A673 (cell line): Measurements from ENCODE around the gene UPK3A. TPM values are rescaled to one million over a fixed set of nuclear protein-coding genes. Genes with fewer than 3 reads are reported as not detected.

Experiments used
- BruUV-seq: library from RNA; stranded (reverse); fragments of 400-500 nt; replicated peaks from 2 replicates; lab custom pipeline; 2021; lab: Mats Ljungman, UMichigan
- CTCF ChIA-PET: fragments of 300-600 bp; sonication (Branson Sonifier 250); formaldehyde crosslinking; loops from one replicate; lab custom pipeline; 2022; ENCODE audit warnings: antibody characterized with exemption; lab: Charles Lee
- POLR2A ChIA-PET: fragments of 300-600 bp; sonication (Branson Sonifier 250); formaldehyde crosslinking; loops from one replicate; lab custom pipeline; 2022; ENCODE audit warnings: antibody characterized with exemption; ENCODE audit not compliant: low non-redundant PET; lab: Charles Lee
- DNase-seq: peaks from one replicate; pipeline ENCODE4 v3.0.0-alpha.2; 2015; ENCODE audit warnings: low spot score
- H3K27ac ChIP-seq: fragments of 200-600 bp; sonication (generic); 2 replicates; pipeline ENCODE4 v1.5.1; 2016; ENCODE audit warnings: mixed run types, low read depth, mild to moderate bottlenecking, mixed read lengths, antibody characterized with exemption, low read length; ENCODE audit not compliant: poor library complexity, severe bottlenecking
- H3K27me3 ChIP-seq: fragments of 200-600 bp; sonication (generic); replicated peaks from 2 replicates; pipeline ENCODE4 v1.6.1; 2017; ENCODE audit warnings: mixed run types, low read depth, mild to moderate bottlenecking, mixed read lengths, antibody characterized with exemption, low read length; ENCODE audit not compliant: insufficient read depth, poor library complexity
- H3K36me3 ChIP-seq: fragments of 200-600 bp; sonication (generic); 2 replicates; pipeline ENCODE4 v1.6.1; 2016; ENCODE audit warnings: mixed run types, mild to moderate bottlenecking, mixed read lengths, antibody characterized with exemption, low read length; ENCODE audit not compliant: insufficient read depth, poor library complexity, severe bottlenecking
- H3K4me1 ChIP-seq: fragments of 200-600 bp; sonication (generic); 2 replicates; pipeline ENCODE4 v1.6.1; 2017; ENCODE audit warnings: mixed run types, mild to moderate bottlenecking, mixed read lengths, antibody characterized with exemption, low read length; ENCODE audit not compliant: insufficient read depth, poor library complexity, severe bottlenecking
- H3K4me3 ChIP-seq: fragments of 200-600 bp; sonication (generic); 2 replicates; pipeline ENCODE4 v1.5.1; 2016; ENCODE audit warnings: low read depth, mixed run types, mild to moderate bottlenecking, mixed read lengths, low read length; ENCODE audit not compliant: poor library complexity, severe bottlenecking
- H3K9me3 ChIP-seq: fragments of 200-600 bp; sonication (generic); 2 replicates; pipeline ENCODE4 v1.6.1; 2016; ENCODE audit warnings: mixed run types, low read depth, mild to moderate bottlenecking, mixed read lengths, antibody characterized with exemption, low read length; ENCODE audit not compliant: poor library complexity, severe bottlenecking
- CTCF ChIP-seq: fragments of 300-800, 200-600 bp; sonication (generic); conservative IDR thresholded peaks from 2 replicates; pipeline ENCODE4 v1.5.1; 2017; ENCODE audit warnings: low read depth, mild to moderate bottlenecking, antibody characterized with exemption, low read length, moderate library complexity, mixed read lengths
- EZH2 ChIP-seq: fragments of 200-600 bp; sonication (generic); IDR thresholded peaks from 2 replicates; pipeline ENCODE4 v1.6.1; 2017; ENCODE audit warnings: borderline replicate concordance, low read depth, mild to moderate bottlenecking, mixed read lengths, antibody characterized with exemption, low read length; ENCODE audit not compliant: poor library complexity, severe bottlenecking
- intact Hi-C: fragments of 100-400 bp; cut with micrococcal nuclease; formaldehyde crosslinking; loops from one replicate; pipeline ENCODE4 v1.10.0; 2022; ENCODE audit not compliant: unreplicated experiment
- total RNA-seq: library from RNA; stranded (reverse); gene quantifications from 2 replicates; pipeline ENCODE4 v1.2.3, GENCODE V29; 2021

The UPK3A gene
- total RNA-seq, 1 experiment from 2014 or later = not detected

GRCh38 chr22:45312856-45313255 lies 28.1 kb downstream of the UPK3A start:
- no peaks in the 10 kb centered on the region for H3K27me3 ChIP-seq
- H3K36me3 ChIP-seq = no peaks in the 10 kb centered on the region
- intact Hi-C loops = no loop called here
- POLR2A ChIA-PET = interaction anchor here (0.6 kb wide), 1 partner anchor 18 kb away, joined by 3 read pairs; no protein-coding TSS in a partner anchor
- no TSS peak for BruUV-seq
- H3K4me1 ChIP-seq = peaks cover 22% of the 10 kb centered on the region
- H3K27ac ChIP-seq = no peak overlapping the region
- no peak for DNase-seq
- CTCF ChIA-PET = no interaction called here
- no peak overlapping the region for H3K4me3 ChIP-seq
- H3K9me3 ChIP-seq = no peaks in the 10 kb centered on the region
- TF ChIP-seq EZH2 (no peak), CTCF (no peak)

GRCh38 chr22:45314054-45314721 lies 29.4 kb downstream of the UPK3A start:
- CTCF ChIA-PET = no interaction called here

GRCh38 chr22:45314786-45315185 lies 30.0 kb downstream of the UPK3A start:
- DNase-seq = no peak
- Histone ChIP-seq H3K36me3 (no peaks in the 10 kb centered on the region), H3K4me3 (no peak overlapping the region), H3K4me1 (peaks cover 29% of the 10 kb centered on the region), H3K9me3 (no peaks in the 10 kb centered on the region), H3K27ac (no peak overlapping the region), H3K27me3 (no peaks in the 10 kb centered on the region)
- ChIA-PET POLR2A (no interaction called here), CTCF (no interaction called here)
- TF ChIP-seq EZH2 = no peak
- TF ChIP-seq CTCF = no peak
- intact Hi-C loops = no loop called here
- BruUV-seq = no TSS peak

More at GRCh38 chr22:45314054-45314721, 29.4 kb downstream of the UPK3A start:
- POLR2A ChIA-PET = no interaction called here
- intact Hi-C loops = no loop called here
- TF ChIP-seq EZH2 (no peak), CTCF (no peak)
- no peak for DNase-seq
- Histone ChIP-seq H3K9me3 (no peaks in the 10 kb centered on the region), H3K4me1 (peaks cover 27% of the 10 kb centered on the region), H3K27me3 (no peaks in the 10 kb centered on the region), H3K27ac (no peak overlapping the region), H3K4me3 (no peak overlapping the region), H3K36me3 (no peaks in the 10 kb centered on the region)
- BruUV-seq = no TSS peak
